BE2C (cell line): ENCODE results near the gene NR3C1.

ENCODE experiments used
- DNase-seq: peaks from one replicate; pipeline ENCODE4 v3.0.0-alpha.2; 2020
- H3K27me3 ChIP-seq: fragments of 250-450 bp; sonication (Bioruptor Pico); 2 replicates; pipeline ENCODE4 v1.5.1; 2020; ENCODE audit warnings: mild to moderate bottlenecking
- H3K36me3 ChIP-seq: fragments of 250-450 bp; sonication (Bioruptor Pico); 2 replicates; pipeline ENCODE4 v1.5.1; 2020; ENCODE audit warnings: mild to moderate bottlenecking
- H3K4me1 ChIP-seq: fragments of 250-450 bp; sonication (Bioruptor Pico); 2 replicates; pipeline ENCODE4 v1.5.1; 2020
- H3K4me3 ChIP-seq: 2 replicates; pipeline ENCODE4 v1.5.1; 2011; ENCODE audit warnings: low read depth, low read length
- H3K9me3 ChIP-seq: fragments of 250-450 bp; sonication (Bioruptor Pico); 2 replicates; pipeline ENCODE4 v1.5.1; 2020
- CTCF ChIP-seq: IDR thresholded peaks from 2 replicates; pipeline ENCODE4 v1.5.1; 2012; ENCODE audit warnings: mild to moderate bottlenecking, low read depth, low read length

NR3C1 gene

GRCh38 chr5:143428738-143429420 is 25.4 kb upstream of the NR3C1 start:
- no peak for DNase-seq
- no peak for TF ChIP-seq CTCF
- Histone ChIP-seq H3K27me3 (peaks cover 1% of the 10 kb centered on the region), H3K9me3 (no peaks in the 10 kb centered on the region), H3K36me3 (no peaks in the 10 kb centered on the region), H3K4me3 (no peak overlapping the region), H3K4me1 (no peaks in the 10 kb centered on the region)

GRCh38 chr5:143428155-143428554 is 24.7 kb upstream of the NR3C1 start:
- no peaks in the 10 kb centered on the region; the same call in 1 of the 2 replicates for H3K27me3 ChIP-seq
- H3K4me3 ChIP-seq, result no peak overlapping the region
- no peak for DNase-seq
- no peak for TF ChIP-seq CTCF
- H3K36me3 ChIP-seq, result no peaks in the 10 kb centered on the region
- H3K9me3 ChIP-seq, result no peaks in the 10 kb centered on the region
- H3K4me1 ChIP-seq, result no peaks in the 10 kb centered on the region

- no peaks in the 10 kb centered on the region; the same call in 1 of the 2 replicates for H3K27me3 ChIP-seq
- no peaks in the 10 kb centered on the region for H3K36me3 ChIP-seq
- H3K4me3 ChIP-seq, result no peak overlapping the region
- TF ChIP-seq CTCF, result no peak
- H3K4me1 ChIP-seq, result no peaks in the 10 kb centered on the region
- H3K9me3 ChIP-seq, result no peaks in the 10 kb centered on the region
- no peak for DNase-seq
Observed at GRCh38 chr5:143427122-143427735, 23.7 kb upstream of the NR3C1 start.

- Histone ChIP-seq H3K4me1 (no peaks in the 10 kb centered on the region), H3K36me3 (no peaks in the 10 kb centered on the region), H3K4me3 (no peak overlapping the region), H3K9me3 (no peaks in the 10 kb centered on the region), H3K27me3 (no peaks in the 10 kb centered on the region; the same call in 1 of the 2 replicates)
- no peak for DNase-seq
- TF ChIP-seq CTCF, result no peak
Observed at GRCh38 chr5:143426437-143426991, 23.0 kb upstream of the NR3C1 start.

GRCh38 chr5:143425835-143426234 is 22.3 kb upstream of the NR3C1 start:
- no peaks in the 10 kb centered on the region for H3K36me3 ChIP-seq
- no peak for DNase-seq
- no peaks in the 10 kb centered on the region; the same call in 1 of the 2 replicates for H3K27me3 ChIP-seq
- no peaks in the 10 kb centered on the region for H3K9me3 ChIP-seq
- no peak overlapping the region for H3K4me3 ChIP-seq
- no peaks in the 10 kb centered on the region for H3K4me1 ChIP-seq
- no peak for TF ChIP-seq CTCF

GRCh38 chr5:143418140-143418866 is 14.8 kb upstream of the NR3C1 start:
- H3K27me3 ChIP-seq, result peaks cover 23% of the 10 kb centered on the region
- DNase-seq, result no peak
- H3K36me3 ChIP-seq, result no peaks in the 10 kb centered on the region
- TF ChIP-seq CTCF, result no peak
- no peaks in the 10 kb centered on the region for H3K4me1 ChIP-seq
- H3K4me3 ChIP-seq, result no peak overlapping the region
- H3K9me3 ChIP-seq, result no peaks in the 10 kb centered on the region
